B cell (primary cell): Measurements from ENCODE around the gene COBL. TPM values are rescaled to one million over a fixed set of nuclear protein-coding genes. Genes with fewer than 3 reads are reported as not detected.

ENCODE experiments used
- ATAC-seq: fragments of 200-7000 bp; cut with Tn5 transposase; one replicate; pipeline ENCODE4 v1.10.0; 2021; ENCODE audit warnings: low read depth, mild to moderate bottlenecking, moderate number of reproducible peaks, moderate library complexity
- CTCF ChIA-PET: fragments of 350-600 bp; sonication (Branson Sonifier 250); formaldehyde crosslinking; loops from one replicate; lab custom pipeline; 2021; ENCODE audit warnings: antibody characterized with exemption, inconsistent platforms; lab: Charles Lee
- POLR2A ChIA-PET: fragments of 350-600 bp; sonication (Branson Sonifier 250); formaldehyde crosslinking; loops from one replicate; lab custom pipeline; 2021; ENCODE audit warnings: antibody characterized with exemption; lab: Charles Lee
- DNase-seq: peaks from one replicate; pipeline ENCODE4 v3.0.0; 2013
- H2AFZ ChIP-seq: 2 replicates; pipeline ENCODE4 v1.6.1; 2012; ENCODE audit warnings: mild to moderate bottlenecking, low read depth, low read length; ENCODE audit not compliant: insufficient read depth, poor library complexity, severe bottlenecking
- H3K27ac ChIP-seq, 2 donors: 1 replicate in 1 of 2; 2 replicates in 1 of 2; pipeline ENCODE4 v1.5.1; 2012 to 2013; ENCODE audit warnings: low read length in 2 of 2, mild to moderate bottlenecking in 2 of 2, moderate library complexity in 1 of 2
- H3K27me3 ChIP-seq, 4 experiments: fragments of 200-600 bp in 1 of 4; sonication (generic) in 1 of 4; replicated peaks in 1 of 4; 1 replicate in 2 of 4; 2 replicates in 2 of 4; pipeline versions ENCODE4 v1.6.1 to v1.7.0; 2013 to 2016; ENCODE audit warnings: low read length in 3 of 4, mild to moderate bottlenecking in 2 of 4, mixed read lengths in 1 of 4, moderate library complexity in 1 of 4; ENCODE audit not compliant: insufficient read depth in 4 of 4, control insufficient read depth in 3 of 4; ENCODE audit errors: control extremely low read depth in 1 of 4
- H3K36me3 ChIP-seq, 2 experiments: replicated peaks in 1 of 2; 1 replicate in 1 of 2; 2 replicates in 1 of 2; pipeline versions ENCODE4 v1.6.1 to v1.7.1; 2013; ENCODE audit warnings: low read length in 1 of 2; ENCODE audit not compliant: insufficient read depth in 2 of 2, control insufficient read depth in 1 of 2; ENCODE audit errors: control extremely low read depth in 1 of 2, extremely low read depth in 1 of 2
- H3K4me1 ChIP-seq, 2 donors: fragments of 200-600 bp in 1 of 2; sonication (generic) in 1 of 2; 1 replicate in 1 of 2; 2 replicates in 1 of 2; pipeline versions ENCODE4 v1.5.1 to v1.6.1; 2013 to 2017; ENCODE audit warnings: low read length in 2 of 2; ENCODE audit not compliant: control insufficient read depth in 2 of 2, insufficient read depth in 2 of 2
- H3K4me2 ChIP-seq: replicated peaks from 2 replicates; pipeline ENCODE3; 2012; ENCODE audit warnings: mild to moderate bottlenecking, low read depth, low read length; ENCODE audit not compliant: poor library complexity, severe bottlenecking
- H3K4me3 ChIP-seq, 5 experiments: fragments of 200-600 bp in 1 of 5; sonication (generic) in 1 of 5; 1 replicate in 3 of 5; 2 replicates in 2 of 5; pipeline versions ENCODE4 v1.5.1 to v1.7.0; 2011 to 2016; ENCODE audit warnings: low read length in 4 of 5, mild to moderate bottlenecking in 4 of 5, low read depth in 2 of 5, control low read depth in 1 of 5, moderate library complexity in 1 of 5; ENCODE audit not compliant: insufficient read depth in 1 of 5; ENCODE audit errors: control extremely low read depth in 1 of 5, extremely low read depth in 1 of 5
- H3K79me2 ChIP-seq: fragments of 200-600 bp; sonication (generic); one replicate; pipeline ENCODE4 v1.6.0; 2016; ENCODE audit warnings: low read length; ENCODE audit not compliant: control insufficient read depth, insufficient read depth
- H3K9ac ChIP-seq: fragments of 200-600 bp; sonication (generic); 2 replicates; pipeline ENCODE4 v1.6.1; 2017; ENCODE audit warnings: mild to moderate bottlenecking, low read length, moderate library complexity
- H3K9me3 ChIP-seq, 3 donors: one replicate each; pipeline versions ENCODE4 v1.6.1 to v1.7.1; 2013; ENCODE audit warnings: low read length in 2 of 3; ENCODE audit not compliant: control insufficient read depth in 2 of 3, insufficient read depth in 1 of 3; ENCODE audit errors: control extremely low read depth in 1 of 3
- H4K20me1 ChIP-seq: 2 replicates; pipeline ENCODE4 v1.6.0; 2012; ENCODE audit warnings: mild to moderate bottlenecking, low read length; ENCODE audit not compliant: insufficient read depth, control insufficient read depth, poor library complexity, severe bottlenecking
- H3K27ac Mint-ChIP-seq: one replicate; pipeline ENCODE4 v1.8.0; 2021; ENCODE audit warnings: mixed read lengths
- H3K27me3 Mint-ChIP-seq: one replicate; pipeline ENCODE4 v1.8.0; 2021; ENCODE audit warnings: mixed read lengths
- H3K4me1 Mint-ChIP-seq: one replicate; pipeline ENCODE4 v1.8.0; 2021; ENCODE audit warnings: mixed read lengths
- H3K4me3 Mint-ChIP-seq: one replicate; pipeline ENCODE4 v1.8.0; 2021; ENCODE audit warnings: mixed read lengths
- H3K9me3 Mint-ChIP-seq: one replicate; pipeline ENCODE4 v1.8.0; 2022; ENCODE audit warnings: mixed read lengths; ENCODE audit not compliant: insufficient read depth
- EZH2 ChIP-seq: IDR thresholded peaks from 2 replicates; pipeline ENCODE4 v1.6.1; 2012; ENCODE audit warnings: borderline replicate concordance, low read depth, mild to moderate bottlenecking, moderate library complexity, low read length; ENCODE audit not compliant: insufficient read depth, poor library complexity, severe bottlenecking
- WGBS: methylation state at CpG from one replicate; pipeline ENCODE4 v1.1.5; 2013; ENCODE audit warnings: missing lambda C conversion rate; ENCODE audit not compliant: insufficient coverage; 5-methylcytosine and 5-hydroxymethylcytosine counted together
- intact Hi-C: fragments of 100-400 bp; cut with micrococcal nuclease; formaldehyde crosslinking; loops from one replicate; pipeline ENCODE4 v1.10.0; 2022
- polyA plus RNA-seq: library from polyadenylated mRNA; depleted of rRNA; stranded (reverse); fragments of >200 nt; gene quantifications from 2 replicates; pipeline ENCODE4 v1.2.3, GENCODE V29; 2012
- total RNA-seq, 2 donors: library from RNA; stranded (reverse); fragments of 120-200 nt in 1 of 2; gene quantifications; 1 replicate in 1 of 2; 2 replicates in 1 of 2; pipeline versions ENCODE4 v1.2.3 to v1.2.4, GENCODE V29; 2013 to 2022
- TF ChIP-seq, protein P1 (sequence below): fragments of 200-600 bp; IDR thresholded peaks from one replicate; pipeline ENCODE4 v1.8.0; 2022; ENCODE audit warnings: antibody characterized with exemption, mild to moderate bottlenecking

COBL gene
- total and polyA plus RNA-seq, 2 donors (not counting 1 experiment from before 2014, with no cell fraction given) = not detected

DNA sequence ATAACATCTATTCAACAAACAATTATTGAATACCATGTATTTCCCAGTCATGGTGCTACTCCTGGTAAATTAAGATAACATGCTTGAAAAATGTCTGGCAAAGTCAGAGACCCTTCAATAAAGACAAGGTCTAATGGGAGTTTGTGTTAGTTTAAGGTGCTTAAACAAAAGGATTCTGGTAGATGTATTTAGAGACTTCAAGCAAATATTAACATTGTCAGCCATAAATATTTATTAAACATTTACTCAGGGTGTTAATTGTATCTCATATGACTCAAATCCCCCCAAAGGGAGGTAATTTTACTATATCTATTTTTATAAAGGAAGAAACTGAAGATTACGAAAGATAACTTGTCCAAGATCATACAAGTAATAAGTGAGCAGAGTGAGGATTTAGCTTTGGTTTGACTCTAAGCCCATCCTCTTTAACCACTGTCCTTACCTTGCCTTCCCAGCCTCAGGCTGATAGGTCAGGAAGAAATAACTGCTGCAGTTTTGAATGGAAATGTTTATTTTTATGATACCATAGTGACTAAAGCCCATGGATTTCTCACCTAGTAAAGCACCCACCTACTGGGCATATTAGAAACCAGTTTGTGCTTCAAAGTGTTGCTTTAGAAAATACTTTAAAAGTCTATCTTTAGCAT, 215.4 kb downstream of the COBL start:
- intact Hi-C loops = no loop called here
- no peak overlapping the region for H3K4me3 Mint-ChIP-seq
- ATAC-seq = no peak
- H3K27ac Mint-ChIP-seq = no peak overlapping the region
- TF ChIP-seq, protein P1, sequence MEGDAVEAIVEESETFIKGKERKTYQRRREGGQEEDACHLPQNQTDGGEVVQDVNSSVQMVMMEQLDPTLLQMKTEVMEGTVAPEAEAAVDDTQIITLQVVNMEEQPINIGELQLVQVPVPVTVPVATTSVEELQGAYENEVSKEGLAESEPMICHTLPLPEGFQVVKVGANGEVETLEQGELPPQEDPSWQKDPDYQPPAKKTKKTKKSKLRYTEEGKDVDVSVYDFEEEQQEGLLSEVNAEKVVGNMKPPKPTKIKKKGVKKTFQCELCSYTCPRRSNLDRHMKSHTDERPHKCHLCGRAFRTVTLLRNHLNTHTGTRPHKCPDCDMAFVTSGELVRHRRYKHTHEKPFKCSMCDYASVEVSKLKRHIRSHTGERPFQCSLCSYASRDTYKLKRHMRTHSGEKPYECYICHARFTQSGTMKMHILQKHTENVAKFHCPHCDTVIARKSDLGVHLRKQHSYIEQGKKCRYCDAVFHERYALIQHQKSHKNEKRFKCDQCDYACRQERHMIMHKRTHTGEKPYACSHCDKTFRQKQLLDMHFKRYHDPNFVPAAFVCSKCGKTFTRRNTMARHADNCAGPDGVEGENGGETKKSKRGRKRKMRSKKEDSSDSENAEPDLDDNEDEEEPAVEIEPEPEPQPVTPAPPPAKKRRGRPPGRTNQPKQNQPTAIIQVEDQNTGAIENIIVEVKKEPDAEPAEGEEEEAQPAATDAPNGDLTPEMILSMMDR = no peak
- no peak for TF ChIP-seq EZH2
- no CpG with 5 or more reads among the region's 1 CpG for WGBS
- H3K79me2 ChIP-seq = no peaks in the 10 kb centered on the region
- no peak overlapping the region for H3K4me3 ChIP-seq
- no peaks in the 10 kb centered on the region for H3K4me1 Mint-ChIP-seq
- no peaks in the 10 kb centered on the region for H3K27me3 ChIP-seq
- H3K4me2 ChIP-seq = no peak overlapping the region
- H3K27ac ChIP-seq = no peak overlapping the region
- DNase-seq = no peak
- no peak overlapping the region for H3K9ac ChIP-seq
- no peak overlapping the region for H2AFZ ChIP-seq
- no peaks in the 10 kb centered on the region for H3K4me1 ChIP-seq
- peaks cover 3% of the 10 kb centered on the region for H3K9me3 Mint-ChIP-seq
- ChIA-PET POLR2A (no interaction called here), CTCF (interaction anchor here (1.1 kb wide), 1 partner anchor 60 kb away, joined by 4 read pairs; no protein-coding TSS in a partner anchor)
- H3K36me3 ChIP-seq = no peaks in the 10 kb centered on the region
- H3K27me3 Mint-ChIP-seq = no peaks in the 10 kb centered on the region
- peaks cover 1 to 10% (median 5%) of the 10 kb centered on the region in 3 donors for H3K9me3 ChIP-seq
- H4K20me1 ChIP-seq = no peaks in the 10 kb centered on the region

DNA sequence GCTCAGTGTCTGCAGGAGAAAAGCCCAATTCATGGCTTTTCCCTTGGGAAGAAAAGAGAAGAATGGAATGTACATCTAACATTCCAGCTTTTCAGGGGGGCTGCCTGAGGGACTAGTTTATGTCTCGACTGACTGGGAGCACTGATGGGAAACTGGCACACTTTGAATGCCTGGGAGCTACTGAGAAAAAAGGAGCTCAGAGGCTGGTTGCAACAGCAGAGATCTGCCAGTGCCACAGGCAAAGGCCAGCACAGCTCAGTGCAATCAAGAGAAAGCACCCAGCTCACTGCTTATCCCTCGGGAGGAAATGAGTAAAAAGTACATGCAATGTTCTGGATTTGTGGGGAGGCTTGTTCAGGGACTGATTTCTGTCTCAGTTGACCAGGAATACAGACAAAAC, 226.2 kb downstream of the COBL start:
- H3K27me3 Mint-ChIP-seq = peaks cover 3% of the 10 kb centered on the region
- TF ChIP-seq, protein P1 = no peak
- TF ChIP-seq EZH2 = no peak
- H3K4me3 Mint-ChIP-seq = no peak overlapping the region
- Histone ChIP-seq H3K79me2 (no peaks in the 10 kb centered on the region), H3K4me2 (no peak overlapping the region), H3K27ac (no peak overlapping the region), H3K9ac (no peak overlapping the region), H3K27me3 (no peaks in the 10 kb centered on the region), H3K36me3 (no peaks in the 10 kb centered on the region), H2AFZ (no peak overlapping the region), H3K9me3 (peaks cover 0 to 18% (median 10%) of the 10 kb centered on the region in 3 donors), H4K20me1 (no peaks in the 10 kb centered on the region), H3K4me1 (no peaks in the 10 kb centered on the region), H3K4me3 (no peak overlapping the region)
- H3K9me3 Mint-ChIP-seq = peaks cover 8% of the 10 kb centered on the region
- H3K4me1 Mint-ChIP-seq = no peaks in the 10 kb centered on the region
- ChIA-PET POLR2A (no interaction called here), CTCF (no interaction called here)
- 85% methylated on average over 2 of the region's 2 CpGs for WGBS
- ATAC-seq (no peak), DNase-seq (no peak)
- no peak overlapping the region for H3K27ac Mint-ChIP-seq
- intact Hi-C loops = no loop called here
